Stomach (tissue), 9 donors: ENCODE measurements around the gene NECTIN4. TPM values are rescaled to one million over a fixed set of nuclear protein-coding genes. Genes with fewer than 3 reads are reported as not detected.

Experiments
- DNase-seq, 2 donors: peaks; one replicate each; pipeline versions ENCODE4 v3.0.0 to v3.0.0-alpha.2; 2013 to 2019
- H3K27ac ChIP-seq, 5 donors: fragments of 200-600 bp in 4 of 5; sonication (generic) in 4 of 5; one replicate each; pipeline ENCODE4 v1.5.1; 2013 to 2019; ENCODE audit warnings: mild to moderate bottlenecking in 1 of 5, moderate library complexity in 1 of 5
- H3K27me3 ChIP-seq, 3 donors: fragments of 200-600 bp; sonication (generic); one replicate each; pipeline ENCODE4 v1.5.1; 2017 to 2019; ENCODE audit warnings: mixed run types in 1 of 3
- H3K36me3 ChIP-seq, 4 donors: fragments of 200-600 bp; sonication (generic); 1 replicate in 3 of 4; 2 replicates in 1 of 4; pipeline ENCODE4 v1.5.1; 2016 to 2019
- H3K4me1 ChIP-seq, 4 donors: fragments of 200-600 bp; sonication (generic); one replicate each; pipeline ENCODE4 v1.5.1; 2016 to 2019
- H3K4me3 ChIP-seq, 4 donors: fragments of 200-600 bp; sonication (generic) in 3 of 4; one replicate each; pipeline ENCODE4 v1.5.1; 2016 to 2019; ENCODE audit warnings: mild to moderate bottlenecking in 1 of 4
- H3K9me3 ChIP-seq, 4 donors: fragments of 200-600 bp; sonication (generic); one replicate each; pipeline ENCODE4 v1.5.1; 2016 to 2019
- EP300 ChIP-seq: sonication (generic); formaldehyde crosslinking; IDR thresholded peaks from one replicate; pipeline ENCODE4 v1.6.1; 2017; ENCODE audit warnings: antibody characterized with exemption
- POLR2A ChIP-seq, 4 donors: fragments of 450-650 bp; IDR thresholded peaks; one replicate each; pipeline ENCODE4 v1.6.1; 2016; ENCODE audit warnings: antibody characterized with exemption in 4 of 4, control low read depth in 2 of 4, mild to moderate bottlenecking in 1 of 4, moderate library complexity in 1 of 4
- POLR2AphosphoS5 ChIP-seq, 3 donors: sonication (generic); formaldehyde crosslinking; IDR thresholded peaks; one replicate each; pipeline ENCODE4 v1.6.1; 2016; ENCODE audit warnings: antibody characterized with exemption in 3 of 3
- WGBS, 5 donors: extraction: QIAGEN DNeasy Blood & Tissue Kit in 3 of 5; methylation state at CpG; one replicate each; pipeline versions ENCODE4 v1.1.5 to v1.1.7; 2013 to 2018; 5-methylcytosine and 5-hydroxymethylcytosine counted together
- intact Hi-C: fragments of 100-400 bp; cut with DNase I; formaldehyde crosslinking; loops from one replicate; pipeline ENCODE4 v1.15.1; 2023; ENCODE audit warnings: low total_unique reads
- polyA plus RNA-seq, 3 donors: library from polyadenylated mRNA; stranded (reverse); fragments of 200-250 nt; gene quantifications; one replicate each; pipeline ENCODE4 v1.2.3, GENCODE V29; 2013
- total RNA-seq, 5 donors: library from RNA; depleted of rRNA; stranded (reverse); fragments of >200 nt; gene quantifications; one replicate each; pipeline versions ENCODE4 v1.1.0 to v1.2.3, GENCODE V29; 2014 to 2016
- TF ChIP-seq, protein P1 (sequence below), 7 experiments: fragments of 450-650 bp in 4 of 7; fragments of 200-600 bp in 3 of 7; sonication (generic) in 3 of 7; IDR thresholded peaks; one replicate each; pipeline ENCODE4 v1.5.1; 2016 to 2019; ENCODE audit warnings: antibody characterized with exemption in 7 of 7, control low read depth in 2 of 7, mild to moderate bottlenecking in 1 of 7
- donor health status: healthy with polysubstance abuse.
- donor health status: Bipolar disorder and iron deficiency.
- donor health status: healthy.

Gene NECTIN4
- total and polyA plus RNA-seq, 8 donors, result 1.7 to 20.3 (median 5.5) TPM

DNA sequence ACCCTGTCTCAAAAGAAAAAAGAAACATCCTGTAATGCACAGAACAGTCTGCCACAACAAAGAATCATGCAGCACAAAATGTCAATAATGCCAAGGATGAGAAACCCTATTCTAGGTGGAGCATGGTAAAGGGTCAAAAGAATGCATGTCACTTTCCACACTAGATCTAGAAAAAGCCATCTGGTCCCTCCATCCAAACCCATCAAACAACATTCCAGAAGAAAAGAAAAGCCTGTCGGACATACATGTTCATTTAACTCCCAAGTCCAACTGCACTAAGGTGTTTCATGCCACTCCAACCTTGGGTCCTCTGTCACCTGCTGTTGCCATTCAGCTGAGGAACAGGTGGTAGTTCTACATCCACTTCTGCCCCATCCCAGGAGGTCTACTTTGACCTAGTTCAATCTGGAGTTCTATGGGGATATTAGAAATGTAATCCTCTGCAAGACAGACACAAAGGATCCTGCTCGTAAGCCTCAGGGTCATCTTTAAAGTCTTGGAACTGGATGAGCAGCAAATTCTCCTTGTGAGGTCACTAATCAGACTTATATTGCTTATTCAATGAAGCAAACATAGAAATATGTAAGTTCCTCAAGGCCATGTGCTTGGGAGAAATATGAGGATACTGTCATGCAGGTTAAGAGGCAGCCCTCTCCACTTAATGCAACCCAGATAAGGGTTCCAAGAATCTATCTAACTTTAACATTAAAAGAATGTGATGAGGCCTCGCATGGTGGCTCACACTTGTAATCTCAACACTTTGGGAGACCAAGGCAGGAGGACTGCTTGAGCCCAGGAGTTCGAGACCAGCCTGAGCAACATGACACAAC, 39.4 kb upstream of the NECTIN4 start:
- no peak overlapping the region for H3K4me3 ChIP-seq
- no peak for DNase-seq
- H3K27me3 ChIP-seq, result no peaks in the 10 kb centered on the region
- peaks cover 21 to 60% (median 48%) of the 10 kb centered on the region in 4 donors for H3K4me1 ChIP-seq
- peaks cover 39 to 62% (median 61%) of the 10 kb centered on the region in 4 donors for H3K36me3 ChIP-seq
- no peak overlapping the region for H3K27ac ChIP-seq
- 90 to 96% (median 93%) methylated on average over 4 of the region's 4 CpGs for WGBS, 5 donors
- no peaks in the 10 kb centered on the region for H3K9me3 ChIP-seq
- intact Hi-C loops, result no loop called here
- TF ChIP-seq POLR2AphosphoS5 (IDR thresholded peaks at IDR 0.05), result no peak
- TF ChIP-seq POLR2A (IDR thresholded peaks at IDR 0.05), result no peak
- TF ChIP-seq EP300, result no peak

DNA sequence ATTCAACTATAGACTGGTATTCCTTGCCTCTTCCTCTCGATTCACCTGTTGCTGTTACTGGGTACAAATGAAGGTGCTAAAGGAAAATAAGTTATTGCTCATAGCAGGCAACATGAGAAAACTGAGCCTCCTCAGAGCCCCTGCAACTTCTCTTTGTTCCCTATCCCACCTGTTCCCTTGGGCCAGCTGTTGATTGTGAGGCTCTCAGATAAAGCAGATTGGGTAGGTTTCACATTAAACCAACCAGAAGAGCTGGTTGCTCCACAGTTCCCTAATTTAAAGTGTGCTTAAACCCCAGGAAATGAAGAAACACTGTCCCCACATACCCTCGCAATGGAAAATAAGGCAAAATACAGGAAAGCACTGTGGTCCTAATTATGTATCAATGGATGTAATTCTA, 38.3 kb upstream of the NECTIN4 start:
- no peak for DNase-seq
- Histone ChIP-seq H3K27me3 (no peaks in the 10 kb centered on the region), H3K4me1 (peaks cover 17 to 54% (median 42%) of the 10 kb centered on the region in 4 donors), H3K36me3 (peaks cover 50 to 73% (median 73%) of the 10 kb centered on the region in 4 donors), H3K27ac (peak overlapping the region in 1 of 5 donors; percentile 38), H3K9me3 (no peaks in the 10 kb centered on the region), H3K4me3 (no peak overlapping the region)
- 75 to 91% (median 80%) methylated on average over 2 of the region's 2 CpGs for WGBS, 5 donors
- intact Hi-C loops, result no loop called here
- no peak for TF ChIP-seq POLR2A (IDR thresholded peaks at IDR 0.05)
- TF ChIP-seq EP300, result no peak
- TF ChIP-seq POLR2AphosphoS5 (IDR thresholded peaks at IDR 0.05), result no peak
- TF ChIP-seq, protein P1, sequence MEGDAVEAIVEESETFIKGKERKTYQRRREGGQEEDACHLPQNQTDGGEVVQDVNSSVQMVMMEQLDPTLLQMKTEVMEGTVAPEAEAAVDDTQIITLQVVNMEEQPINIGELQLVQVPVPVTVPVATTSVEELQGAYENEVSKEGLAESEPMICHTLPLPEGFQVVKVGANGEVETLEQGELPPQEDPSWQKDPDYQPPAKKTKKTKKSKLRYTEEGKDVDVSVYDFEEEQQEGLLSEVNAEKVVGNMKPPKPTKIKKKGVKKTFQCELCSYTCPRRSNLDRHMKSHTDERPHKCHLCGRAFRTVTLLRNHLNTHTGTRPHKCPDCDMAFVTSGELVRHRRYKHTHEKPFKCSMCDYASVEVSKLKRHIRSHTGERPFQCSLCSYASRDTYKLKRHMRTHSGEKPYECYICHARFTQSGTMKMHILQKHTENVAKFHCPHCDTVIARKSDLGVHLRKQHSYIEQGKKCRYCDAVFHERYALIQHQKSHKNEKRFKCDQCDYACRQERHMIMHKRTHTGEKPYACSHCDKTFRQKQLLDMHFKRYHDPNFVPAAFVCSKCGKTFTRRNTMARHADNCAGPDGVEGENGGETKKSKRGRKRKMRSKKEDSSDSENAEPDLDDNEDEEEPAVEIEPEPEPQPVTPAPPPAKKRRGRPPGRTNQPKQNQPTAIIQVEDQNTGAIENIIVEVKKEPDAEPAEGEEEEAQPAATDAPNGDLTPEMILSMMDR (IDR thresholded peaks at IDR 0.05), result no peak

DNA sequence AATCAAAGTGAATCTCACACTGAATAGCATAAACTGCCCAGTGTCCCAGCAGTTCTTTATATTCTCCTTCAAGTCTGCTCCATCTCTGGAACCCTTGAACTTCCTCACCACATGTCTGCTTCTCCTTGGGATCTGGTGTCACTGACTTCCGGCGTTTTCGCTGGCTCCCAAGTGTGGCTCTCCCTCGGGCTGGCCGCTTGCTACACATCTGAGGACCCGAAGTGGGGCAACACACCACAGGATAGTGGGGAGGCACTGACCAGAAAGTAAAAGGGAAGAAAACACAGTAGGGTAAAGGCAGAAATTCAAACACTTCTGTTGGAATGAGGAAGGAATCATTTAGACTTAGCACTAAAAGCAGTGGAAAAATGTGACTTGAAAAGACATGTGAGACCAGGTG, 33.6 kb upstream of the NECTIN4 start:
- Histone ChIP-seq H3K36me3 (peaks cover 64 to 84% (median 82%) of the 10 kb centered on the region in 4 donors), H3K27ac (no peak overlapping the region)
- WGBS, 5 donors, result 87 to 91% (median 88%) methylated on average over 6 of the region's 6 CpGs

GRCh38 chr1:161121834-161122233, 32.5 kb upstream of the NECTIN4 start:
- 66 to 79% (median 77%) methylated on average over 4 of the region's 4 CpGs for WGBS, 5 donors
- no peak overlapping the region for H3K4me3 ChIP-seq
- H3K36me3 ChIP-seq, result peaks cover 58 to 72% (median 71%) of the 10 kb centered on the region in 4 donors
- intact Hi-C loops, result no loop called here
- peaks cover 21 to 48% (median 36%) of the 10 kb centered on the region in 4 donors for H3K4me1 ChIP-seq
- DNase-seq, result no peak
- H3K27me3 ChIP-seq, result no peaks in the 10 kb centered on the region
- TF ChIP-seq, protein P1 (IDR thresholded peaks at IDR 0.05), result no peak
- no peak for TF ChIP-seq EP300
- no peak for TF ChIP-seq POLR2AphosphoS5 (IDR thresholded peaks at IDR 0.05)
- no peak for TF ChIP-seq POLR2A (IDR thresholded peaks at IDR 0.05)
- no peaks in the 10 kb centered on the region for H3K9me3 ChIP-seq
- H3K27ac ChIP-seq, result peak overlapping the region in 1 of 5 donors; percentile 10

More for the DNA sequence above, 33.6 kb upstream of the NECTIN4 start:
- H3K4me3 ChIP-seq, result no peak overlapping the region
- peaks cover 16 to 53% (median 39%) of the 10 kb centered on the region in 4 donors for H3K4me1 ChIP-seq
- no peaks in the 10 kb centered on the region for H3K27me3 ChIP-seq
- TF ChIP-seq, protein P1 (IDR thresholded peaks at IDR 0.05), result no peak
- TF ChIP-seq POLR2A (IDR thresholded peaks at IDR 0.05) (no peak), EP300 (no peak), POLR2AphosphoS5 (IDR thresholded peaks at IDR 0.05) (no peak)
- no peaks in the 10 kb centered on the region for H3K9me3 ChIP-seq
- no peak for DNase-seq
- intact Hi-C loops, result no loop called here
